Islet of Langerhans (tissue), 1 donor: ENCODE data around the gene LRRC9.
"Not testable (repeated sequence)": the region's sequence is repeated elsewhere in the genome, so short reads cannot be mapped to it uniquely, and the experiment has no call there.

Experiments used
- FAIRE-seq: peaks from one replicate; lab custom pipeline; 2011; peaks lifted over from hg19 to GRCh38; lab: Jason Lieb, UNC

LRRC9 gene

DNA sequence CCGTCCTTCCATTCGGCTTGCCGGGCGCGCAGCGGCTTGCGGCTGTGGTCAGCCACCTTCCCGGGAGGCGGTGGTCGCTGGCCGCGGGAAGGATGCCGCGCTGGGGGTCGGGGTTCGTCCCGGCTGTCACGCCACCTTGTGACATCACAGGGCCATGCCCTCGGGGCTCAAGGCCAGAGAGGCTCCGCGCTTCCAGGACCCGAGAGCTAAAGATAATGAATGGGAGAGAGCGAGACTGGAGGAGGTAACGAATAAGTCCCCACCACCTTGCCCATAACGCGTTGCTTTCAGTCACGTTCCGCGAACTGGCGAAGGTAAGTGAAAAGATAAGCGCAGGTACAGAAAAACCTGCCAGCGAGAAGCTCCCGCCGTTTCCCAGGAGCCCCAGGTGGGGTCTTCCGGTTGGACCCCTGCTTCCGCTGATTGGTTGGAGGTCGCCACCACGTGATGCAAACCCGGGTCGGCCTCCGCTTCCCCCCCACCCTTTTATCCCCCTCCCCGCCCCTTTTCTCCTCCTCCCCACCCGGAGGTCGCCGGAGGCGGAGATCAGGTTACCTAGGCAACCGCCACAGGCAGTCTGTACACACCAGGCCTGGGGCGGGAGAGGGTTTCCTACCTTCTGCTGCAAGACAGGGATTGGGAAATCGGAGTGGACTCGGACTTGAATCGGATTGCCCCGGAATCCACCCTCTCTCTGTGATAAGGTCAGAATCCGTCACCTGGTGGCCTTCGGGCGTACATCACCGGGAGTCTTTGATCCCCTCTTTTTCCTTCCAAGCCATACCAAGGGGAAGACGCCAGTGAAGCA lies at the start of gene LRRC9:
Gene LRRC9, plus strand, starts transcription at position 575 of the 808 bp plus-strand sequence.
- no peak for FAIRE-seq

DNA sequence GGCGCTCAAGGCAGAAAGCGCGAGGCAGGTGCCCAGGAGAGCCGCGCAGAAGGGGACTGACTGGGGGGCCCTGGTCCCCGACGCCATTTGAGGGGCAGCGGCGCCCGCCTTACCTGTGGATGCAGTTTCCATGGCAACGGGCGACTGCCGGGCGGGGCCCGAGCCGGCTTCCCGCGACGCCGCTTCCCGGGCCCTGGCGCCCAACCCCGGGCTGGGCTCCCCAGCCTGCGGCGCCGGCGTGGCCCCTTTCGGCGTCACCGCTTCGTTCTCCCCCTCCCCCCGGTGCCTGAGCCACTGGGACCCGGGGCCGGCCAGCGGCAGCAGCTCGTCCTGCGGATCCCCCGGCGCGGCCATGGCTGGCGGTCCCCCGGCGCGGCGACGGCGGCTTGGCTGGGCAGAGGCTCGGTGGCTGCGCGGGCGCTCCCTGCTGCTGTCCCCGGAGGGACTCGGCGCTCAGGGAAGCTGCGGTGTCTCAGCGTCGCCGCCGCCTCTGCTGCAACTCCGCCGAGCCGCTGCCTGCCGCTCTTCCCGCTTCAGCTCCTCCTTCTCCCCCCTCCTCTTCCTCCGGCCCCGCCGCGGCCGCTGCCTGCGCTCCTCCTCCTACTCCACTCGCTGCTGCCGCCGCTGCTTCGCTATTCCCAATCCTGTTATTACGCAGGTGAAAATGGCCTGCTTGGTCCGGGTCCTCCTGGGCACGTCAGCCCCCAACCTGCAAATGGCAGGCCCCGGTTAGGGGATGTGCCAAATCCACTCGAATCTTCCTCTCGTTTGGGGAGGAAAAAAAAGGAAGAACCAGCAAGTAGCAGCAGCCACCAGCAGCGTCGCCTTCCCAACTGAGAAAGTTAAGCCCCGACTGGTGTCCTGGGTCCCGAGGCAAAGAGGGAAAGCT lies 49.4 kb upstream of the LRRC9 start, which contains the start of gene RTN1:
Gene RTN1, minus strand, starts transcription at position 500 of the 889 bp plus-strand sequence. Its CDS starts 146 bp downstream, at position 354.
- FAIRE-seq, result no peak

DNA sequence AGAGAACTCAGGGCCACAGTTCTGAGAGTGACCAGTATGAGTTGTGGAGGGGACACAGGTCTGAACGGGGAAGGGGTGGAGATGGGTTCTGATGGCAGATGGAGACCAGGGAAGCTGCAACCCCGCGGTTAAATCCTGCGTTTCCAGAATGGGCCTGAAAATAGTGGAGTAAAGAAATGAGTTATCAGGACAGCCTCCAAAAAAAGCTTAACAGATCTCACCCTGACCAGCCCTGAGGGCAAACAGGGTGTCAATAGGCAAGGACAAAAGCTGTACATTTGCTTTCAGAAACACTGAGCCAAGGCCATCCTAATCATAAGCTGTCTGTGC lies 48.8 kb upstream of the LRRC9 start:
- FAIRE-seq, result no peak

DNA sequence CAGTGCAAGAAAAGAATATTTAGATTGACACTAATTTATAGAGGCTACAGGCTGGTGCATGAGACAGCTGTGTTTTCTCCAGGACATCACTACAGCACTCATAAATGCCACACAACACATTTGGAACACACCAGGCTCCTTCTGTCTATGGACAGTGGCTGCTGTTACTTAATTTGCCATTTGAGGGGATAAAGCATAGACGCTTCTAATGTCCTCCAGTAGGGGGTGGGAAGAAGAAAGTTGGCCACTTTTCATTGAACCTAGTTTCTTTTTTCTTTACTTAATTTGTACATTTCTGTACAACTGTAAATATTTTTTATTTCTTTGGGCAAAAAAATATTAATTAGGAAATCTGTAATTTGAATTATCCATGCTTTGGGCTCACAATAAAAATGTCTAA lies 37.0 kb upstream of the LRRC9 start:
- no peak for FAIRE-seq

DNA sequence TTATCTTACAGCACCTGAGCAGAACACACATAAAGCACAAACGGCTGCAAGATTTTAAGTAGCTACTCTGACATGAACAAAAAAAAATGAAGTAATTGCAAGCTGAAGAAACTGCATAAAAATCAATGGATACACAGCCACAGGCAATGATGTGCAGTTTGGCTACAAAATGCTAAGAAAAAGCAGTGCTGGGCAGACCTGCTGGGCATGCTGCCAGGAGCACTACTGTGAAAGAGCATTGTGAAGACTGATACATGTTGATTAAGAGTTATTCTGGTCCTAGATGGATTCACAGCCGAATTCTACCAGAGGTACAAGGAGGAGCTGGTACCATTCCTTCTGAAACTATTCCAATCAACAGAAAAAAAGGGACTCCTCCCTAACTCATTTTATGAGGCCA lies 29.3 kb upstream of the LRRC9 start:
- FAIRE-seq, result no peak

DNA sequence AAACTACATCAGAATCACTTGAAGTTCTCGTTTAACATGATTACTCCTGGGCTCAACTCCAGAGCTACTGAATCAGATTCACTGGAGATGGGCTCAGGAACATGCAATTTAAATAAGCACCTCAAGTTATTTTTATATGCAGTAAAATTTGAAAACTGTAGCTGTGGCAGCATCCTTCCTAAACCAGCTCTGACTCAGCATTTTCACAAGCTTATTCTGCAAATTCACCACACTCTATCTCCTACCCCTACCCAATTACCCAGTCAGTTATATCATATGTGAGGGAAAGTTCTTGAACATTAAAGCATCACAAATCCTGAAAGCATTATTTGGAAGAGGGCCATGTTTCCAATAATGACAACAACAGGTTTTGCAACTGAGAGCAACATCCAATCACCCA lies 24.2 kb upstream of the LRRC9 start:
- no peak for FAIRE-seq

DNA sequence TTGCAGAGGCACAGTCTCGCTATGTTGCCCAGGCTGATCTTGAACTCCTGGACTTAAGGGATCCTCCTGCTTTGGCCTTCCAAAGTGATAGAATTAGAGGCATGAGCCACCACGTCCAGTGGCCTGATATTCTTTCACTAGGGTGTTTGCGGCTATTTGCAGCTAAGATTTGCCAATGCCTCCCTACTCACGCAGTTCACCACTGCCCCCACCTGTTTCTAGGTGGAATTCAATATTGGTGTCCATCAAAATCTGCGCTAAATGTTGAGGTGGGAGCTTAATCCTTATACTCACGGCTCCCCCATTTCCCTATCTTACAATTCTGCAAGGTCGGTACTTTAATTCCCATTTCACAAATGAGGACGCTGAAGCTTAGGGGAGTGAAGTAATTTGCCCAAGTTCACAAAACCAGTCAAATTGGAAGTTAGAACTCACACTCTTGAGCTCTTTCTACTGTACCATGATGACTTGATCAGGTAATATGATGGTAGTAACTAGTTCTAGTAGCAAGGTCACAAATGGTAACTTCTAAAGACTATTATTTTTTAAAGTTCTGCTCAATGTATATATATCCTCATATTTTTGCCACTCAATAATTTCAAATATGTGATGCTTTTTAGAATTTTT lies 22.1 kb upstream of the LRRC9 start:
- peak; percentile 86 for FAIRE-seq

DNA sequence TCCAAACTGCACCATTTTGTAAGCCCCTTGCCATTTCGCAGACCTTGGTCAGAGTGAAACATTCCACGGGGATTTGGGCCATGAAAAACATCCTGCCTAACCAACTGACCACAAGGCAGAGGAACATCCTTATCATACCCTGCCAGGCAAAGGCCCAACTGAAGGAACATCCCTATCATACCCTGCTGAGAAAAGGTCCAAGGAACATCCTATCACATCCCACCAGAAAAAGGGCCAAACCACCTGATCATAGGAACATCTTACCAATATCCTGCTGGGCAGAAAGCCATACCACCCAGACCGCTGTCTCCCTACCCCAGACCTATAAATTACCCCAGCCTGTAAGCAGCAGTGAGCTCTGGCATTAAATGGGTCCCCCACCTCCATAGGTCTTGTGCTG lies 19.4 kb upstream of the LRRC9 start:
- FAIRE-seq, result no peak

DNA sequence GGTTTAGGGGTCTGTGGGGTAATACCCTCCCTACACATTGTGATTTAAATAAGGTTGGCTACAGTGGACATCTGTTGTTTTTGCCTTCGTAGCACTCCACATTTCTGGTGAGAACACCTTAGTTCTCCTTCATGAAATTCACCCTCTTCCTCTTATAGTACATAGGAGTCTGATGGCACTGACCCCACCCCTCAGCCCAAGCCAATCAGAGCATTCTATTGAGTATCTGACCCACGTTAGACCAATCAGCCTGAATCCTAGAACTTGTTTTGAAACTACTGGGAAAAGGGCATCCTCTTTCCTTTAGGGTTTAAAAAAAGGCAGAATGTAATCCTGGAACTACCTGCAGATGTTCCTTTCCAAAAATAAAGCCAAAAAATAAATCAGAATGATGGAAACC lies 15.8 kb upstream of the LRRC9 start:
- no peak for FAIRE-seq

DNA sequence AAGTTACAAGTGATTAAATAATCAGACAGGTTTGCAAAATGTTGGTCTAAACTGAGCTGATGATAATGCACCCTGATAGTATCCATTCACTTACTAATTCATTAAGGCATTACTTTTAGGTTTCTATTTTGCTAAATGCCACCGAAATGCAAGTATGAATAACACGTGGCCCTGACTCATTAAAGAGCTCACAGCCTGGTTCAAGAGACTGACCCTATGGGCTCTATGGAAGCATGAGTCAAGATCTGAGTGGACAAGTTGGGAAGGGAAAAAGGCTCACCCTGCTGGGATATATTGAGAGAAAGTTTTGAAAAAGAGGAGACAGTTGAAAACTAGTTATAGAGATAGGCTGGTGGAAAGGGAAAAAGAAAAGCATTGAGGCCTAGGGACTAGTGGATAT lies 14.8 kb upstream of the LRRC9 start:
- no peak for FAIRE-seq

DNA sequence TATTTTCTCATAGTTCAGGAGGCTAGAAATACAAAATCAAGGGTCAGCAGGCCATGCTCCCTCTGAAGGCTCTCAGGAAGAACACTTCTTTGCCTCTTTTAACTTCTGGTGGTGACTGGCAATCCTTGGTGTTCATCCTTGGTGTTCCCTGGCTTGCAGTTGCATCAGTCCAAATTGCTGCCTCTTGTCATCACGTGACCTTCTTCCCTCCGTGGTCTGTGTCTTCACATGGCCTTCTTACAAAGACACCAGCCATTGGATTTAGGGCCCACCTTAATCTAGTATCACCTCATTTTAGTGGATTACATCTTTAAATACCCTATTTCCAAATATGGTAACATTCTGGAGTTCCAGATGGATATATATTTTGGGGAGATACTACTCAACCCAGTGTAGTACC lies 7.5 kb upstream of the LRRC9 start:
- FAIRE-seq, result no peak

DNA sequence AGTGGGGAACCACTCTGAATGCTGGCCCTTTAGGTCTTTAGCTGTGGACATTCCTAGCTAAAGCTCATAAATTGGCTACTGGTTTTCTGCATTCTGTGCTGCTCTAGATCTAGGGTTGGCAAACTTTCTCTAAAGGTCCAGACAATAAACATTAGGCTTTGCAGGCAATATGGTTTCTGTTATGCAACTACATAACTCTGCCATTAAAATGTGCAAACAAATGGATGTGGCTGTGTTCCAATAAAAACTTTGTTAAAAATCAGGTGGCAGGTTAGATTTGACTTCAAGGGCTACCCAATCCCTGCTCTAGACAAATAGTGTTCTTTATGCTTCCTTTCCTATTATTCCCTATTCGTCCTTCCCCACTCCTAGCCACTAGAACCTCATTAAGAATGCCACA lies 6.8 kb upstream of the LRRC9 start:
- no peak for FAIRE-seq

DNA sequence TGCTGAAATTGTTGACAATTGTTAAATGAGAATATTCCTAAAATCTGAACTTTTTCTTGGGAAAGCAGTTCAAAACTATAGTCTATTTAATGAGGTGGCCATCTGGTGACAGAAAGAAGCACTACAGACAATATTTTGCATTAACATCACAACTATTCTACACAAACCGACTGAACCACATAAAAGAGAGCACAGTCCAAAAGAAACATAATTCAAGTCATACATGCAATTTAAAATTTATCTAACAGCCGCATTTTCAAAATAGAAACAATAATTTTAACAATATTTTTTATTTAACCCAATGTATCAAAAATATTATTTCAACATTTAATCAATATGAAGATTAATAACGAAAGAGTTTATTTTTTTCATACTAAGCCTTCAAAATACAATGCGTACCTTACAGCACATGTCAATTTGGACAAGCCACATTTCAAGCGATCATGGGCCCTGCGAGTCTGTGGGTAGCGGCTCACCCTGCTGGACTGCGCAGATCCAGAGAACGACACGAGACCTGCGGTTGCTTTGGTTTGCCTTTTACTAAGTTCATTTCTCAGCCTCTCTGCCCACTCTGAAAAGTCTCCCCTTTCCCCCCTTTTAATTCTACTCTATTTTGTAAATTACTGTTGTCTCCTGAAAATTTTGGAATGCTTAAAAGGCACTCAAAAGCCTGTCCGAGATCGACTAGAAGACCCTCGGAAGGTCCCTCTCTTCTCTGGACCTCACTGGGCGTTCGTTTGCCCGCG lies 947 bp upstream of the LRRC9 start:
- peak; percentile 99 for FAIRE-seq

DNA sequence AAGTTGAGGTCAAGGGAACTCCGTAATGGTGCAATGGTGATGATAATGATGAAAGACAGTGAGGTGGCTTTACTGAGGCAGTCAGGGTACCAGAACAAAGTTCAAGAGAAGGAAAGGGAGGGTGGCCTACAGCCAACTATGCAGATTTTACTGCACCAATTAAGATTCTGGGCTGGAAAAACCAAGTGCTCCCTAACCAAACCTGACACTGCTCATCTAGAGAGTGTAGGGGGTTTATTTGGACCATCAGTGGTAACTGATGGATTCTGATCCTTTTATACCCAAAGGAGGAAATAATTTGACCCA lies 387 bp downstream of the LRRC9 start:
- FAIRE-seq, result no peak

DNA sequence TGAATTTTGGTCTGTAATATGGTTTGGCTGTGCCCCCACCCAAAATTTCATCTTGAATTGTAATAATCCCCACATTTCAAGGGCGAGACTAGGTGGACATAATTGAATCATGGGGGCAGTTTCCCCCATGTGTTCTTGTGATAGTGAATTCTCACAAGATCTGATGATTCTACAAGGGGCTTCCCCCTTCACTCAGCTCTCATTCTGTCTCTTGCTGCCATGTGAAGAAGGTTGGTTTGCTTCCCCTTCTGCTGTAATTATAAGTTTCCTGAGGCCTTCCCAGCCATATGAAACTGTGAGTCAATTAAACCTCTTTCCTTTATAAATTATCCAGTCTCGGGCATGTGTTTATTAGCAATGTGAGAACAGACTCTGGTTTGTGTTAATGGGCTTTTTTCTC lies 5.9 kb downstream of the LRRC9 start:
- no peak for FAIRE-seq

DNA sequence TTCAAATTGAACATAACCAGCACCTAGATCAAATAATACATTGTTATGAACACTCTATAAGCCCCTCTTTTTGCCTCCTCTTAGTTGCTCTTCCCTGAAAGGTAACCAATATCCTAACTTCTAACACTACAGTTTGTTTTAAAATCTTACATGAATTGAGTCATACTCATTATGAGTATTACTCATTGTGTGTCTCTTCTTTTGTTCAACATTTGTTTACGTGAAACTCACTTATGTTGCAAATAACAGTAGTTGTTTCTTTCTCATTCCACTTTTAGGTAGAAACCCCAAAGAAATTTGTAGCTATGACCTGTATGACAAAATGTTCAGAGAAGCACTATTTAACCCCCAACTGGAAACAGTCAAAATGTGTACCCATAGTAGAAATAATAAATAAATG lies 6.6 kb downstream of the LRRC9 start:
- FAIRE-seq, result no peak

DNA sequence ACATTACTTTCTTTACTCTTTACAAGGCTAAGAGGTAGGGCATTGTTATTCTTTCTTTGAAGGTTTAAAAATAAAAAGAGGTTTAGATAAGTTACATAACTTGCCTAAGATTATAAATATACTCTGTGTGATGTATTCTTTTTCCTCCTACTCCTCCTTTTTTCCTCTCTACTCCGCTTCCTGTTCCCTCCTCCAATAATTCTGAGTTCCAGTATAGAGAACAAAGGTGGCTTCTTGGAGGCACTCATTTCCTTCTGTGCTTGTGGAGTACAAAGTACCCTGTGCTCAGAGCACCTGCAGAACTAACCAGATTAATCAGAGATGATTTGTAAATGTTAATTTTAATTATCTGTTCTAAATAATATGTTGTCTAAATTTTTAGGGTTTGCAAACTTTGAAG lies 11.3 kb downstream of the LRRC9 start:
- FAIRE-seq, result no peak

DNA sequence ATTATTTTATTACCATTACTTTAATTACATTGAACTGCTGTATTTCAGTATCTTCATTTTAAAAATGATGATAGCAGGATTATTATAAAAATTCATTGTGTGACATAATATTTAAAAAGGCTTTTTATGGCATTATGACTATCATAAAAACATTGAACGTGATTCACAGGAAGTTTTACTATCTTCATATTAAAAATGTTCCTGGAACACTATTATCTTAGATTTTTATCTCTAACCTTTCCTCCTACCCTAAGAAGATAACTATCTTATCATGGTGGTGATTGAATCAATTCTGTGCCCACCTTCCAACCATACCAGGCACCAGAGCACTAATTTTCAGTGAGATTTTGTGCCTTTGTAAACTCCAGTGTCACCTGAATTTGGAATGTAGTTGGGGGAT lies 16.2 kb downstream of the LRRC9 start:
- no peak for FAIRE-seq

DNA sequence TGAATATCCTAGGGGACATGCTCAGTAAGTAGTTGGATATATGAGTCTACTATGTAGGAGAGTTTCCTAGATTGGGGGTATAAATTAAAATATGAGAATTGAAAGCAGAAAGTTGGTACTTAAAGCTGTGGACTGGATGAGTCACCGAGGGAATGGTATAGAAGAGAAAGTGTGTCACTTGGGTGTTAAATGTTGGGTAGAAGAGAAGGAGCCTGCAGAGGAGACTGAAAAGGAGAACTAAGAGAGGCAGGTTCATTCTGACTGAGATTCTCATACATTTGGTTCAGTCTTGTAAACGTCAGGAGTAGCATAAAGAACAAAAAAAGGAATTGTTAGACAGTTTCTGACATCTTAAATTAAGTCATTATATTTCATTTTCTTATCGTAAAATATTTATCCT lies 19.9 kb downstream of the LRRC9 start:
- no peak for FAIRE-seq

DNA sequence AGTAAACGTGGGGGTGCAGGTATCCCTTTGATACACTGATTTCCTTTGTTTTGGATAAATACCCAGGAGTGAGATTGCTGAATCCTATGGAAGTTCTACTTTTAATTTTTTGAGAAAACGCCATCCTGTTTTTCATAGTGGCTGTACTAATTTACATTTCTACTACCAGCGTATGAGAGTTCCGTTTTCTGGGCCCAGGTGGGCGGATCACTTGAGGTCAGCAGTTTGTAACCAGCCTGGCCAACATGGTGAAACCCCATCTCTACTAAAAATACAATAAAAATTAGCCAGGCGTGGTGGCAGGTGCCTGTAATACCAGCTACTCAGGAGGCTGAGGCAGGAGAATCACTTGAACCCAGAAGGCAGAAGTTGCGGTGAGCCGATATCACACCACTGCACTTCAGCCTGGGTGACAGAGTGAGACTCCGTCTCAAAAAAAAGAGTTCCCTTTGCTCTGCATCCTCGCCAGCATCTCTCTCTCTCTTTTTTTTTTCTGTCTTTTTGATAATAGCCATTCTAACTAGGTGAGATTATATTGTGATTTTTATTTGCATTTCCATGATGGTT lies 22.4 kb downstream of the LRRC9 start:
- not testable (repeated sequence) for FAIRE-seq

DNA sequence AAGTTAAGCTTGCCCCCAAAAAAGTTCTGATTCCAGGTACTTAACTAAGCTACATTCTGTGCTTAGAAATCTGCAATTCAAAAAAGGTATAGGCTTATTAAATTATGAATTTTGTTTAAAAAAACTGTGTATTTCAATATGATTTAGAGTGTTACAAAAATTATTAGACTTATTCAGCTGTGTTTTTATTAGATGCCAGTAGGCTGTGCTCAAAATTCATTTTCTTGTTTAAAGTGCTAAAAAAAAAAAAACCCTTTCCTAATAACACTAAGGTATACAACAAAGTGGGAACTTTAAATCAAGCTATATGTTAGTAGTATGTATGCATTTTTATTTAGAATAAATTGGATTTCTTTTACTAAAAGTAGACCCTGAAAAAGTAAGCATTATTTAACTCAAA lies 25.0 kb downstream of the LRRC9 start:
- no peak for FAIRE-seq

DNA sequence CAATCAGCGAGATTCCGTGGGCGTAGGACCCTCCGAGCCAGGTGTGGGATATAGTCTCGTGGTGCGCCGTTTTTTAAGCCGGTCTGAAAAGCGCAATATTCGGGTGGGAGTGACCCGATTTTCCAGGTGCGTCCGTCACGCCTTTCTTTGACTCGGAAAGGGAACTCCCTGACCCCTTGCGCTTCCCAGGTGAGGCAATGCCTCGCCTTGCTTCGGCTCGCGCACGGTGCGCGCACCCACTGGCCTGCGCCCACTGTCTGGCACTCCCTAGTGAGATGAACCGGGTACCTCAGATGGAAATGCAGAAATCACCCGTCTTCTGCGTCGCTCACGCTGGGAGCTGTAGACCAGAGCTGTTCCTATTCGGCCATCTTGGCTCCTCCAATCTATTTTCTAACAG lies 32.2 kb downstream of the LRRC9 start:
- FAIRE-seq, result not testable (repeated sequence)
